ENCODE data around the gene SALL1. TPM values are rescaled to one million over a fixed set of nuclear protein-coding genes. Genes with fewer than 3 reads are reported as not detected.

The SALL1 gene
- total RNA-seq, 1 donor from 2014 or later: 15.0 TPM

- Mint-ChIP-seq H3K4me1 (ENCODE audit: low read depth, unreplicated experiment) (no peaks in the 10 kb centered on the region), H3K36me3 (ENCODE audit: low read depth, unreplicated experiment) (no peaks in the 10 kb centered on the region), H3K4me3 (ENCODE audit: unreplicated experiment) (no peak overlapping the region), H3K27me3 (ENCODE audit: low read depth, unreplicated experiment) (peaks cover 16% of the 10 kb centered on the region), H3K9me3 (ENCODE audit: unreplicated experiment) (no peaks in the 10 kb centered on the region), H3K27ac (ENCODE audit: unreplicated experiment) (no peak overlapping the region)
- Histone ChIP-seq H3K4me2 (ENCODE audit: low read length) (no peak overlapping the region), H3K9me3 (ENCODE audit: insufficient read depth, low read depth, low read length) (no peaks in the 10 kb centered on the region), H3K4me1 (ENCODE audit: insufficient read depth, low read length) (no peaks in the 10 kb centered on the region), H3K27ac (ENCODE audit: low read depth, low read length) (no peak overlapping the region), H3K9ac (ENCODE audit: low read length) (no peak overlapping the region), H3K36me3 (ENCODE audit: insufficient read depth, low read length) (no peaks in the 10 kb centered on the region), H2AFZ (ENCODE audit: low read depth, low read length) (no peak overlapping the region), H4K20me1 (ENCODE audit: insufficient read depth, low read length) (no peaks in the 10 kb centered on the region), H3K27me3 (ENCODE audit: insufficient read depth, low read length) (no peaks in the 10 kb centered on the region), H3K4me3 (ENCODE audit: insufficient read depth, low read depth, low read length) (no peak overlapping the region), H3K79me2 (ENCODE audit: insufficient read depth, low read length) (no peaks in the 10 kb centered on the region)
- no peak for FAIRE-seq
- DNase-seq (ENCODE audit: low read depth): no peak
- TF ChIP-seq CTCF (IDR thresholded peaks at IDR 0.05; ENCODE audit: insufficient read depth, low read depth, low read length): no peak
- no peak for TF ChIP-seq EZH2 (IDR thresholded peaks at IDR 0.05; ENCODE audit: insufficient read depth, low read length)
These were observed 25.1 kb downstream of the SALL1 start for GRCh38 chr16:51125992-51126391.

- H3K9ac ChIP-seq (ENCODE audit: low read length): no peak overlapping the region
- no peaks in the 10 kb centered on the region for H3K36me3 Mint-ChIP-seq (ENCODE audit: low read depth, unreplicated experiment)
- H3K36me3 ChIP-seq (ENCODE audit: insufficient read depth, low read length): no peaks in the 10 kb centered on the region
- no peaks in the 10 kb centered on the region for H3K79me2 ChIP-seq (ENCODE audit: insufficient read depth, low read length)
- H3K27ac Mint-ChIP-seq (ENCODE audit: unreplicated experiment): no peak overlapping the region
- peaks cover 17% of the 10 kb centered on the region for H3K27me3 Mint-ChIP-seq (ENCODE audit: low read depth, unreplicated experiment)
- H3K4me2 ChIP-seq (ENCODE audit: low read length): no peak overlapping the region
- no peak for TF ChIP-seq EZH2 (IDR thresholded peaks at IDR 0.05; ENCODE audit: insufficient read depth, low read length)
- TF ChIP-seq CTCF (IDR thresholded peaks at IDR 0.05; ENCODE audit: insufficient read depth, low read depth, low read length): no peak
- no peak overlapping the region for H3K4me3 Mint-ChIP-seq (ENCODE audit: unreplicated experiment)
- DNase-seq (ENCODE audit: low read depth) (no peak), FAIRE-seq (no peak)
- H3K4me1 Mint-ChIP-seq (ENCODE audit: low read depth, unreplicated experiment): no peaks in the 10 kb centered on the region
- no peaks in the 10 kb centered on the region for H3K4me1 ChIP-seq (ENCODE audit: insufficient read depth, low read length)
- no peaks in the 10 kb centered on the region for H3K9me3 Mint-ChIP-seq (ENCODE audit: unreplicated experiment)
- no peak overlapping the region for H3K4me3 ChIP-seq (ENCODE audit: insufficient read depth, low read depth, low read length)
- no peak overlapping the region for H2AFZ ChIP-seq (ENCODE audit: low read depth, low read length)
- H3K27me3 ChIP-seq (ENCODE audit: insufficient read depth, low read length): no peaks in the 10 kb centered on the region
- H3K9me3 ChIP-seq (ENCODE audit: insufficient read depth, low read depth, low read length): no peaks in the 10 kb centered on the region
- H4K20me1 ChIP-seq (ENCODE audit: insufficient read depth, low read length): no peaks in the 10 kb centered on the region
- H3K27ac ChIP-seq (ENCODE audit: low read depth, low read length): no peak overlapping the region
These were observed 26.2 kb downstream of the SALL1 start for GRCh38 chr16:51124896-51125295.

- Mint-ChIP-seq H3K9me3 (ENCODE audit: unreplicated experiment) (no peaks in the 10 kb centered on the region), H3K4me1 (ENCODE audit: low read depth, unreplicated experiment) (no peaks in the 10 kb centered on the region), H3K4me3 (ENCODE audit: unreplicated experiment) (no peak overlapping the region), H3K36me3 (ENCODE audit: low read depth, unreplicated experiment) (no peaks in the 10 kb centered on the region), H3K27ac (ENCODE audit: unreplicated experiment) (no peak overlapping the region), H3K27me3 (ENCODE audit: low read depth, unreplicated experiment) (peaks cover 18% of the 10 kb centered on the region)
- Histone ChIP-seq H3K36me3 (ENCODE audit: insufficient read depth, low read length) (no peaks in the 10 kb centered on the region), H3K9ac (ENCODE audit: low read length) (no peak overlapping the region), H2AFZ (ENCODE audit: low read depth, low read length) (no peak overlapping the region), H3K4me3 (ENCODE audit: insufficient read depth, low read depth, low read length) (no peak overlapping the region), H3K4me2 (ENCODE audit: low read length) (no peak overlapping the region), H3K9me3 (ENCODE audit: insufficient read depth, low read depth, low read length) (no peaks in the 10 kb centered on the region), H3K27ac (ENCODE audit: low read depth, low read length) (no peak overlapping the region), H3K27me3 (ENCODE audit: insufficient read depth, low read length) (peaks cover 2% of the 10 kb centered on the region), H4K20me1 (ENCODE audit: insufficient read depth, low read length) (no peaks in the 10 kb centered on the region), H3K79me2 (ENCODE audit: insufficient read depth, low read length) (no peaks in the 10 kb centered on the region), H3K4me1 (ENCODE audit: insufficient read depth, low read length) (no peaks in the 10 kb centered on the region)
- DNase-seq (ENCODE audit: low read depth): no peak
- TF ChIP-seq CTCF (IDR thresholded peaks at IDR 0.05; ENCODE audit: insufficient read depth, low read depth, low read length): no peak
- no peak for TF ChIP-seq EZH2 (IDR thresholded peaks at IDR 0.05; ENCODE audit: insufficient read depth, low read length)
- no peak for FAIRE-seq
These were observed 29.2 kb downstream of the SALL1 start for GRCh38 chr16:51121850-51122249.

Measured in astrocyte (in vitro differentiated cells and primary cell).